Endothelial cell of umbilical vein (primary cell): ENCODE measurements around the gene CDH15. TPM values are rescaled to one million over a fixed set of nuclear protein-coding genes. Genes with fewer than 3 reads are reported as not detected.

ENCODE experiments used
- BruUV-seq: library from RNA; stranded (reverse); fragments of 400-500 nt; replicated peaks from 2 replicates; lab custom pipeline; 2021; lab: Mats Ljungman, UMichigan
- CTCF ChIA-PET: fragments of 300-600, 350-600 bp; sonication (Branson Sonifier 250); formaldehyde crosslinking; loops from one replicate; lab custom pipeline; 2021; ENCODE audit warnings: antibody characterized with exemption, inconsistent platforms; lab: Charles Lee
- POLR2A ChIA-PET: fragments of 300-600, 350-600 bp; sonication (Branson Sonifier 250); formaldehyde crosslinking; loops from one replicate; lab custom pipeline; 2021; ENCODE audit warnings: antibody characterized with exemption, inconsistent platforms; lab: Charles Lee
- DNase-seq: peaks from one replicate; pipeline ENCODE4 v3.0.0-alpha.2; 2011; ENCODE audit warnings: low read depth, low spot score
- FAIRE-seq: peaks from 2 replicates; lab custom pipeline; 2011; peaks lifted over from hg19 to GRCh38; lab: Jason Lieb, UNC
- H2AFZ ChIP-seq: 2 replicates; pipeline ENCODE4 v1.6.0; 2012; ENCODE audit warnings: low read depth, low read length, control low read depth, inconsistent platforms
- H3K27ac ChIP-seq: 2 replicates; pipeline ENCODE4 v1.5.1; 2011; ENCODE audit warnings: low read depth, mild to moderate bottlenecking, control low read depth, low read length, moderate library complexity; ENCODE audit not compliant: insufficient read depth
- H3K27me3 ChIP-seq, 2 experiments: 2 replicates each; pipeline versions ENCODE4 v1.6.0 to v1.6.1; 2011; ENCODE audit warnings: low read length in 2 of 2, mixed read lengths in 1 of 2; ENCODE audit not compliant: control insufficient read depth in 2 of 2, insufficient read depth in 2 of 2
- H3K36me3 ChIP-seq, 2 experiments: 2 replicates in 1 of 2; 3 replicates in 1 of 2; pipeline ENCODE4 v1.5.1; 2011; ENCODE audit warnings: low read length in 2 of 2, mild to moderate bottlenecking in 1 of 2, moderate library complexity in 1 of 2; ENCODE audit not compliant: control insufficient read depth in 2 of 2, insufficient read depth in 2 of 2; ENCODE audit errors: extremely low read depth in 1 of 2
- H3K4me1 ChIP-seq: 3 replicates; pipeline ENCODE4 v1.5.1; 2011; ENCODE audit warnings: mild to moderate bottlenecking, low read length; ENCODE audit not compliant: control insufficient read depth, insufficient read depth; ENCODE audit errors: extremely low read depth
- H3K4me2 ChIP-seq: 2 replicates; pipeline ENCODE4 v1.6.1; 2011; ENCODE audit warnings: low read length, control low read depth, mixed read lengths; ENCODE audit not compliant: insufficient read depth
- H3K4me3 ChIP-seq, 3 experiments: fragments of 200-600 bp in 1 of 3; sonication (generic), shearing (Covaris generic) in 1 of 3; replicated peaks in 1 of 3; 2 replicates each; pipeline ENCODE4 v1.5.1; 2011 to 2016; ENCODE audit warnings: control low read depth in 3 of 3, low read length in 3 of 3, mild to moderate bottlenecking in 2 of 3, inconsistent platforms in 1 of 3, low read depth in 1 of 3, moderate library complexity in 1 of 3; ENCODE audit not compliant: insufficient read depth in 1 of 3
- H3K79me2 ChIP-seq: 2 replicates; pipeline ENCODE4 v1.6.0; 2012; ENCODE audit warnings: low read length, inconsistent platforms; ENCODE audit not compliant: control insufficient read depth, insufficient read depth
- H3K9ac ChIP-seq: replicated peaks from 2 replicates; pipeline ENCODE3; 2011; ENCODE audit warnings: low read length, control low read depth; ENCODE audit not compliant: insufficient read depth; ENCODE audit errors: extremely low read depth
- H3K9me1 ChIP-seq: replicated peaks from 3 replicates; pipeline ENCODE4 v1.6.0; 2011; ENCODE audit warnings: mild to moderate bottlenecking, low read length; ENCODE audit not compliant: control insufficient read depth, insufficient read depth; ENCODE audit errors: extremely low read depth
- H3K9me3 ChIP-seq: replicated peaks from 2 replicates; pipeline ENCODE4 v1.5.1; 2012; ENCODE audit warnings: low read length, inconsistent platforms; ENCODE audit not compliant: control insufficient read depth, insufficient read depth
- H4K20me1 ChIP-seq: replicated peaks from 2 replicates; pipeline ENCODE3; 2011; ENCODE audit warnings: mild to moderate bottlenecking, low read length; ENCODE audit not compliant: control insufficient read depth, insufficient read depth; ENCODE audit errors: extremely low read depth
- CTCF ChIP-seq, 2 donors: IDR thresholded peaks; 1 replicate in 1 of 2; 2 replicates in 1 of 2; pipeline ENCODE4 v1.5.1; 2011; ENCODE audit warnings: low read length in 2 of 2, mild to moderate bottlenecking in 2 of 2, moderate library complexity in 2 of 2, control low read depth in 1 of 2, inconsistent platforms in 1 of 2, low read depth in 1 of 2; ENCODE audit not compliant: insufficient read depth in 1 of 2; ENCODE audit errors: extremely low read depth in 1 of 2
- EZH2 ChIP-seq: IDR thresholded peaks from 2 replicates; pipeline ENCODE4 v1.6.1; 2012; ENCODE audit warnings: borderline replicate concordance, low read depth, mild to moderate bottlenecking, moderate library complexity, low read length, inconsistent platforms; ENCODE audit not compliant: severe bottlenecking
- FOS ChIP-seq: IDR thresholded peaks from 2 replicates; pipeline ENCODE4 v1.6.1; 2011; ENCODE audit warnings: mild to moderate bottlenecking, low read length, moderate library complexity, borderline replicate concordance; ENCODE audit not compliant: insufficient read depth
- GATA2 ChIP-seq: IDR thresholded peaks from 2 replicates; pipeline ENCODE4 v1.7.0; 2011; ENCODE audit warnings: low read depth, mild to moderate bottlenecking, moderate library complexity, mixed read lengths, low read length; ENCODE audit not compliant: insufficient read length, insufficient read depth
- JUN ChIP-seq: IDR thresholded peaks from 2 replicates; pipeline ENCODE4 v1.6.1; 2011; ENCODE audit warnings: borderline replicate concordance, low read depth; ENCODE audit not compliant: insufficient read length, insufficient read depth
- MAX ChIP-seq: IDR thresholded peaks from 2 replicates; pipeline ENCODE4 v1.6.1; 2011; ENCODE audit not compliant: insufficient read depth, insufficient read length
- MYC ChIP-seq: IDR thresholded peaks from one replicate; pipeline ENCODE4 v1.6.1; 2011; ENCODE audit warnings: mild to moderate bottlenecking, low read depth, low read length
- POLR2A ChIP-seq: IDR thresholded peaks from 2 replicates; pipeline ENCODE4 v1.6.1; 2012; ENCODE audit warnings: low read depth, mild to moderate bottlenecking, control low read depth, low read length
- POLR2AphosphoS5 ChIP-seq: IDR thresholded peaks from 2 replicates; pipeline ENCODE4 v1.6.1; 2012; ENCODE audit warnings: low read depth, mild to moderate bottlenecking, control low read depth, low read length, moderate library complexity; ENCODE audit not compliant: insufficient read depth
- dilution Hi-C: fragments of 300-500 bp; cut with MboI; formaldehyde crosslinking; loops from one replicate; pipeline ENCODE4 v1.15.0; 2019; ENCODE audit warnings: low sequenced_read_pairs; ENCODE audit not compliant: extremely low pct_ligation_motif_present
- intact Hi-C: fragments of 100-400 bp; cut with micrococcal nuclease; formaldehyde crosslinking; loops from one replicate; pipeline ENCODE4 v1.10.0; 2022
- polyA plus RNA-seq, 4 experiments: library from polyadenylated mRNA; depleted of rRNA in 3 of 4; stranded (reverse) in 3 of 4; unstranded in 1 of 4; fragments of >200 nt; gene quantifications; 2 replicates each; pipeline versions ENCODE4 v1.2.1 to v1.2.3, GENCODE V29; 2011 to 2012; ENCODE audit warnings: missing spikeins in 1 of 4
- total RNA-seq: library from RNA; stranded (reverse); gene quantifications from 2 replicates; pipeline ENCODE4 v1.2.3, GENCODE V29; 2021

Gene CDH15
- total and polyA plus RNA-seq, 2 donors (not counting 3 experiments of a cell fraction or from before 2014, with no cell fraction given): 0.44 TPM; not detected in 1

- dilution Hi-C loops: loop anchor here (25.0 kb wide), 1 partner anchor 175 kb away; no protein-coding TSS in a partner anchor
- no peak for FAIRE-seq
- CTCF ChIA-PET: interaction anchor here (0.9 kb wide), 1 partner anchor 8 kb away, joined by 3 read pairs; no protein-coding TSS in a partner anchor
These were observed 34.6 kb upstream of the CDH15 start for GRCh38 chr16:89136931-89137330.

More at GRCh38 chr16:89136931-89137330, 34.6 kb upstream of the CDH15 start:
- Histone ChIP-seq H2AFZ (no peak overlapping the region), H3K79me2 (no peaks in the 10 kb centered on the region), H3K9me3 (no peaks in the 10 kb centered on the region), H3K27me3 (no peaks in the 10 kb centered on the region), H3K4me2 (no peak overlapping the region), H3K9ac (no peak overlapping the region), H4K20me1 (no peaks in the 10 kb centered on the region), H3K27ac (no peak overlapping the region), H3K36me3 (peaks cover 0 to 10% of the 10 kb centered on the region in 2 experiments), H3K9me1 (no peaks in the 10 kb centered on the region), H3K4me1 (no peaks in the 10 kb centered on the region), H3K4me3 (no peak overlapping the region)
- intact Hi-C loops: no loop called here
- POLR2A ChIA-PET: no interaction called here
- TF ChIP-seq MAX (no peak), MYC (no peak), CTCF (IDR thresholded peaks at IDR 0.05; ENCODE audit: extremely low read depth in 1 of 2, insufficient read depth in 1 of 2, low read depth in 1 of 2, low read length in 2 of 2) (no peak), FOS (no peak), JUN (no peak), POLR2A (no peak), POLR2AphosphoS5 (no peak), GATA2 (no peak), EZH2 (no peak)
- no peak for DNase-seq
- BruUV-seq: no TSS peak
